ENCODE results near the gene WDR18. TPM values are rescaled to one million over a fixed set of nuclear protein-coding genes. Genes with fewer than 3 reads are reported as not detected.

Gene WDR18
- polyA plus RNA-seq, 1 donor from 2014 or later = 64.9 TPM

DNA sequence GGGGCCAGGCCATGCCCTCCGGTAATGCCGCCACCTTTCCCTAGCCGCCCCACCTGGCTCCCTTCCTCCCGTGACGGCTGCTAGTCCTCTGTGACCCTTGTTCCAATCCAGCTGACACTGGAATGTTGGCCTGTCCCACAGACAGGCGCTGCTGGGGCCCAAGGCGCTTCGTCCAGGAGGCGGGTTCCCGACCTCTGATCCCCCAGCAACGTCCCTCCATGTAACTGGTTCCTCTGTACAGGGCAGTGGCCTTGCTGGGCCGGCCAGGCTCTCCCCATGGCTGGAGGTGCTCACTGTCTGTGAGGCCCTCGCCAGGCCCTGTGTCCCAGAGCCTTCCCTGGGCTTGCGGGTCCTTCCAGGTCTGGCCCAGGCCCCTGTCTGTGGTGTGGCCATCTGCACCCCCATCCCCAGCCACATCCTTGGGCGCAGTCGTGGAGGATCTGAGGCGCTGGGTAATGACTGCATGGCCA, 9.3 kb downstream of the WDR18 start:
- no peaks in the 10 kb centered on the region for H3K27me3 ChIP-seq (ENCODE audit: insufficient read depth, low read depth, low read length)
- no peak overlapping the region for H3K9ac ChIP-seq (ENCODE audit: low read length)
- H3K79me2 ChIP-seq (replicated peaks; ENCODE audit: insufficient read depth, low read length) = no peaks in the 10 kb centered on the region
- no peak overlapping the region for H3K4me2 ChIP-seq (ENCODE audit: low read length)
- TF ChIP-seq, protein P1, sequence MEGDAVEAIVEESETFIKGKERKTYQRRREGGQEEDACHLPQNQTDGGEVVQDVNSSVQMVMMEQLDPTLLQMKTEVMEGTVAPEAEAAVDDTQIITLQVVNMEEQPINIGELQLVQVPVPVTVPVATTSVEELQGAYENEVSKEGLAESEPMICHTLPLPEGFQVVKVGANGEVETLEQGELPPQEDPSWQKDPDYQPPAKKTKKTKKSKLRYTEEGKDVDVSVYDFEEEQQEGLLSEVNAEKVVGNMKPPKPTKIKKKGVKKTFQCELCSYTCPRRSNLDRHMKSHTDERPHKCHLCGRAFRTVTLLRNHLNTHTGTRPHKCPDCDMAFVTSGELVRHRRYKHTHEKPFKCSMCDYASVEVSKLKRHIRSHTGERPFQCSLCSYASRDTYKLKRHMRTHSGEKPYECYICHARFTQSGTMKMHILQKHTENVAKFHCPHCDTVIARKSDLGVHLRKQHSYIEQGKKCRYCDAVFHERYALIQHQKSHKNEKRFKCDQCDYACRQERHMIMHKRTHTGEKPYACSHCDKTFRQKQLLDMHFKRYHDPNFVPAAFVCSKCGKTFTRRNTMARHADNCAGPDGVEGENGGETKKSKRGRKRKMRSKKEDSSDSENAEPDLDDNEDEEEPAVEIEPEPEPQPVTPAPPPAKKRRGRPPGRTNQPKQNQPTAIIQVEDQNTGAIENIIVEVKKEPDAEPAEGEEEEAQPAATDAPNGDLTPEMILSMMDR (IDR thresholded peaks at IDR 0.05; ENCODE audit: poor library complexity, severe bottlenecking) = no peak
- TF ChIP-seq RAD21 (conservative IDR thresholded peaks at IDR 0.05) (no peak), EZH2 (IDR thresholded peaks at IDR 0.05; ENCODE audit: borderline replicate concordance, insufficient read depth, low read length, poor library complexity, severe bottlenecking) (no peak), TAF1 (IDR thresholded peaks at IDR 0.05; ENCODE audit: low read depth) (no peak), EP300 (conservative IDR thresholded peaks at IDR 0.05; ENCODE audit: poor library complexity, severe bottlenecking) (no peak), SMC3 (conservative IDR thresholded peaks at IDR 0.05; ENCODE audit: poor library complexity) (no peak), MXI1 (conservative IDR thresholded peaks at IDR 0.05; ENCODE audit: poor library complexity, severe bottlenecking) (no peak), POLR2AphosphoS5 (IDR thresholded peaks at IDR 0.05) (no peak)
- TF ChIP-seq, protein P2, sequence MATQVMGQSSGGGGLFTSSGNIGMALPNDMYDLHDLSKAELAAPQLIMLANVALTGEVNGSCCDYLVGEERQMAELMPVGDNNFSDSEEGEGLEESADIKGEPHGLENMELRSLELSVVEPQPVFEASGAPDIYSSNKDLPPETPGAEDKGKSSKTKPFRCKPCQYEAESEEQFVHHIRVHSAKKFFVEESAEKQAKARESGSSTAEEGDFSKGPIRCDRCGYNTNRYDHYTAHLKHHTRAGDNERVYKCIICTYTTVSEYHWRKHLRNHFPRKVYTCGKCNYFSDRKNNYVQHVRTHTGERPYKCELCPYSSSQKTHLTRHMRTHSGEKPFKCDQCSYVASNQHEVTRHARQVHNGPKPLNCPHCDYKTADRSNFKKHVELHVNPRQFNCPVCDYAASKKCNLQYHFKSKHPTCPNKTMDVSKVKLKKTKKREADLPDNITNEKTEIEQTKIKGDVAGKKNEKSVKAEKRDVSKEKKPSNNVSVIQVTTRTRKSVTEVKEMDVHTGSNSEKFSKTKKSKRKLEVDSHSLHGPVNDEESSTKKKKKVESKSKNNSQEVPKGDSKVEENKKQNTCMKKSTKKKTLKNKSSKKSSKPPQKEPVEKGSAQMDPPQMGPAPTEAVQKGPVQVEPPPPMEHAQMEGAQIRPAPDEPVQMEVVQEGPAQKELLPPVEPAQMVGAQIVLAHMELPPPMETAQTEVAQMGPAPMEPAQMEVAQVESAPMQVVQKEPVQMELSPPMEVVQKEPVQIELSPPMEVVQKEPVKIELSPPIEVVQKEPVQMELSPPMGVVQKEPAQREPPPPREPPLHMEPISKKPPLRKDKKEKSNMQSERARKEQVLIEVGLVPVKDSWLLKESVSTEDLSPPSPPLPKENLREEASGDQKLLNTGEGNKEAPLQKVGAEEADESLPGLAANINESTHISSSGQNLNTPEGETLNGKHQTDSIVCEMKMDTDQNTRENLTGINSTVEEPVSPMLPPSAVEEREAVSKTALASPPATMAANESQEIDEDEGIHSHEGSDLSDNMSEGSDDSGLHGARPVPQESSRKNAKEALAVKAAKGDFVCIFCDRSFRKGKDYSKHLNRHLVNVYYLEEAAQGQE (IDR thresholded peaks at IDR 0.05; ENCODE audit: borderline replicate concordance) = no peak
- no peak overlapping the region for H2AFZ ChIP-seq (ENCODE audit: low read depth, low read length)
- H3K27ac ChIP-seq (ENCODE audit: low read length) = no peak overlapping the region
- H3K36me3 ChIP-seq (ENCODE audit: insufficient read depth, low read length) = no peaks in the 10 kb centered on the region
- no peaks in the 10 kb centered on the region for H4K20me1 ChIP-seq (ENCODE audit: insufficient read depth)
- H3F3A ChIP-seq (ENCODE audit: insufficient read depth, low read length, poor library complexity, severe bottlenecking) = no peaks in the 10 kb centered on the region
- H3K9me3 ChIP-seq (ENCODE audit: low read length) = no peaks in the 10 kb centered on the region
- no peaks in the 10 kb centered on the region for H3K9me2 ChIP-seq (ENCODE audit: insufficient read depth, low read length)
- no peak overlapping the region for H3K4me3 ChIP-seq (ENCODE audit: low read length)

DNA sequence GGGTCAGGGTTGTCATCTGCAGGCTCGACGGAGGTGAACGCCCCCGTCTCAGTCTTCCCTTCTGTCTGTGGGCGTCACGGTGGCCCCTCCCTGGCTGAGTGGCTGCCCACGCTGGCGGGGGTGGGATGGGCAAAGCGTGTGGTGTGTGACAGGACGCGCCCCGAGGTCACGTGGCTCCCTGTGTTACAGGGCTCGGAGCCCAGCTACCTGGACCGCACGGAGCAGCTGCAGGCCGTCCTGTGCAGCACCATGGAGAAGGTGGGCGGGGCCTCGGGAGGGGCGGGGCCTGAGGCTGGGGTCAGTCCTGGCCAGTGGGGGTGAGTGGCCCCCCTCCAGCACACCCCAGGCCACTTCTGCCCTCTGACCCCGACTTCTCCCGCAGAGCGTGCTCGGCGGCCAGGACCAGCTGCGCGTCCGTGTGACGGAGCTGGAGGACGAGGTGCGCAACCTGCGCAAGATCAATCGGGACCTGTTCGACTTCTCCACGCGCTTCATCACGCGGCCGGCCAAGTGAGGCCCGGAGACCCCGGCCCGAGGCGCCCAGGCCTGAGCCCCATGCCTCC, 9.8 kb downstream of the WDR18 start:
- H3K9ac ChIP-seq (ENCODE audit: low read length) = no peak overlapping the region
- TF ChIP-seq POLR2AphosphoS5 (IDR thresholded peaks at IDR 0.05) = no peak
- no peak for TF ChIP-seq TAF1 (IDR thresholded peaks at IDR 0.05; ENCODE audit: low read depth)
- TF ChIP-seq, protein P2 (IDR thresholded peaks at IDR 0.05; ENCODE audit: borderline replicate concordance) = no peak
- TF ChIP-seq RAD21 (conservative IDR thresholded peaks at IDR 0.05) = no peak
- TF ChIP-seq, protein P1 (IDR thresholded peaks at IDR 0.05; ENCODE audit: poor library complexity, severe bottlenecking) = no peak
- no peak for TF ChIP-seq EZH2 (IDR thresholded peaks at IDR 0.05; ENCODE audit: borderline replicate concordance, insufficient read depth, low read length, poor library complexity, severe bottlenecking)
- no peak for TF ChIP-seq SMC3 (conservative IDR thresholded peaks at IDR 0.05; ENCODE audit: poor library complexity)
- TF ChIP-seq MXI1 (conservative IDR thresholded peaks at IDR 0.05; ENCODE audit: poor library complexity, severe bottlenecking) = no peak
- TF ChIP-seq EP300 (conservative IDR thresholded peaks at IDR 0.05; ENCODE audit: poor library complexity, severe bottlenecking) = no peak
- H3K9me2 ChIP-seq (ENCODE audit: insufficient read depth, low read length) = no peaks in the 10 kb centered on the region
- H3K9me3 ChIP-seq (ENCODE audit: low read length) = no peaks in the 10 kb centered on the region
- no peak overlapping the region for H3K27ac ChIP-seq (ENCODE audit: low read length)
- H2AFZ ChIP-seq (ENCODE audit: low read depth, low read length) = no peak overlapping the region
- no peaks in the 10 kb centered on the region for H3K79me2 ChIP-seq (replicated peaks; ENCODE audit: insufficient read depth, low read length)
- H3K36me3 ChIP-seq (ENCODE audit: insufficient read depth, low read length) = no peaks in the 10 kb centered on the region
- H3K27me3 ChIP-seq (ENCODE audit: insufficient read depth, low read depth, low read length) = peaks cover 2% of the 10 kb centered on the region
- no peaks in the 10 kb centered on the region for H4K20me1 ChIP-seq (ENCODE audit: insufficient read depth)
- H3K4me3 ChIP-seq (ENCODE audit: low read length) = no peak overlapping the region
- H3F3A ChIP-seq (ENCODE audit: insufficient read depth, low read length, poor library complexity, severe bottlenecking) = no peaks in the 10 kb centered on the region
- no peak overlapping the region for H3K4me2 ChIP-seq (ENCODE audit: low read length)
